CD14-positive monocyte (primary cell): ENCODE data around the gene ZC3H11A. TPM values are rescaled to one million over a fixed set of nuclear protein-coding genes. Genes with fewer than 3 reads are reported as not detected.
"Not testable (repeated sequence)": the region's sequence is repeated elsewhere in the genome, so short reads cannot be mapped to it uniquely, and the experiment has no call there.

Source experiments
- DNase-seq, 3 donors: peaks; one replicate each; pipeline ENCODE4 v3.0.0-alpha.2; 2011 to 2022
- H2AFZ ChIP-seq: 2 replicates; pipeline ENCODE4 v1.6.0; 2012; ENCODE audit warnings: mild to moderate bottlenecking, low read depth, low read length, inconsistent platforms; ENCODE audit not compliant: insufficient read depth, poor library complexity, severe bottlenecking
- H3K27ac ChIP-seq, 2 donors: 1 replicate in 1 of 2; 2 replicates in 1 of 2; pipeline ENCODE4 v1.5.1; 2012 to 2013; ENCODE audit warnings: low read length in 2 of 2, control low read depth in 1 of 2, inconsistent platforms in 1 of 2, low read depth in 1 of 2, mild to moderate bottlenecking in 1 of 2
- H3K27me3 ChIP-seq, 2 donors: one replicate each; pipeline versions ENCODE4 v1.6.0 to v1.6.1; 2011 to 2013; ENCODE audit warnings: low read length in 2 of 2; ENCODE audit not compliant: control insufficient read depth in 2 of 2, insufficient read depth in 2 of 2
- H3K36me3 ChIP-seq, 2 donors: replicated peaks in 1 of 2; 1 replicate in 1 of 2; 2 replicates in 1 of 2; pipeline versions ENCODE4 v1.5.1 to v1.6.1; 2012 to 2013; ENCODE audit warnings: low read length in 2 of 2, control low read depth in 1 of 2, inconsistent platforms in 1 of 2, mild to moderate bottlenecking in 1 of 2; ENCODE audit not compliant: insufficient read depth in 2 of 2, control insufficient read depth in 1 of 2
- H3K4me1 ChIP-seq, 2 donors: 1 replicate in 1 of 2; 2 replicates in 1 of 2; pipeline versions ENCODE4 v1.5.1 to v1.6.1; 2012 to 2013; ENCODE audit warnings: low read length in 2 of 2, control low read depth in 1 of 2, inconsistent platforms in 1 of 2, mild to moderate bottlenecking in 1 of 2, moderate library complexity in 1 of 2; ENCODE audit not compliant: insufficient read depth in 2 of 2, control insufficient read depth in 1 of 2
- H3K4me2 ChIP-seq: replicated peaks from 2 replicates; pipeline ENCODE3; 2012; ENCODE audit warnings: low read length, moderate library complexity, mild to moderate bottlenecking; ENCODE audit not compliant: poor library complexity, severe bottlenecking; ENCODE audit errors: extremely low read depth
- H3K4me3 ChIP-seq, 3 experiments: fragments of 200-600 bp in 1 of 3; sonication (generic) in 1 of 3; replicated peaks in 1 of 3; 1 replicate in 2 of 3; 2 replicates in 1 of 3; pipeline ENCODE4 v1.5.1; 2011 to 2013; ENCODE audit warnings: low read length in 3 of 3, mild to moderate bottlenecking in 3 of 3, control low read depth in 2 of 3, low read depth in 2 of 3, inconsistent platforms in 1 of 3, moderate library complexity in 1 of 3
- H3K79me2 ChIP-seq: 2 replicates; pipeline ENCODE4 v1.6.0; 2012; ENCODE audit warnings: mild to moderate bottlenecking, control low read depth, inconsistent platforms, low read length, moderate library complexity; ENCODE audit not compliant: insufficient read depth
- H3K9ac ChIP-seq: 2 replicates; pipeline ENCODE4 v1.6.0; 2017; ENCODE audit warnings: low read length, mild to moderate bottlenecking; ENCODE audit not compliant: insufficient read depth, poor library complexity, severe bottlenecking
- H3K9me3 ChIP-seq, 2 donors: replicated peaks in 1 of 2; 1 replicate in 1 of 2; 2 replicates in 1 of 2; pipeline versions ENCODE4 v1.5.1 to v1.6.1; 2012 to 2013; ENCODE audit warnings: low read length in 2 of 2, control low read depth in 1 of 2; ENCODE audit not compliant: control insufficient read depth in 1 of 2, insufficient read depth in 1 of 2
- H4K20me1 ChIP-seq: 2 replicates; pipeline ENCODE4 v1.6.0; 2012; ENCODE audit warnings: mild to moderate bottlenecking, low read length, control low read depth, moderate library complexity; ENCODE audit not compliant: insufficient read depth
- H3K27ac Mint-ChIP-seq, 7 donors: one replicate each; pipeline ENCODE4 v1.8.0; 2020; ENCODE audit warnings: mild to moderate bottlenecking in 7 of 7, mixed read lengths in 7 of 7, moderate library complexity in 6 of 7, inconsistent platforms in 2 of 7
- H3K27me3 Mint-ChIP-seq, 3 donors: one replicate each; pipeline ENCODE4 v1.8.0; 2021 to 2022; ENCODE audit warnings: low read depth in 3 of 3, mild to moderate bottlenecking in 3 of 3, mixed read lengths in 3 of 3, moderate library complexity in 3 of 3, inconsistent platforms in 1 of 3
- H3K36me3 Mint-ChIP-seq, 2 donors: one replicate each; pipeline ENCODE4 v1.8.0; 2020; ENCODE audit warnings: mixed read lengths in 2 of 2, inconsistent platforms in 1 of 2, mild to moderate bottlenecking in 1 of 2
- H3K4me1 Mint-ChIP-seq: one replicate; pipeline ENCODE4 v1.8.0; 2020; ENCODE audit warnings: mild to moderate bottlenecking, mixed read lengths
- H3K4me3 Mint-ChIP-seq, 2 donors: one replicate each; pipeline ENCODE4 v1.8.0; 2020; ENCODE audit warnings: mild to moderate bottlenecking in 2 of 2, mixed read lengths in 2 of 2, moderate library complexity in 1 of 2
- H3K9me3 Mint-ChIP-seq, 7 donors: one replicate each; pipeline ENCODE4 v1.8.0; 2020 to 2022; ENCODE audit warnings: mixed read lengths in 7 of 7, mild to moderate bottlenecking in 6 of 7, moderate library complexity in 6 of 7, inconsistent platforms in 2 of 7
- WGBS: methylation state at CpG from one replicate; pipeline ENCODE4 v1.1.5; 2013; ENCODE audit warnings: missing lambda C conversion rate; ENCODE audit not compliant: insufficient coverage; 5-methylcytosine and 5-hydroxymethylcytosine counted together
- intact Hi-C, 2 donors: fragments of 100-400 bp; cut with micrococcal nuclease; formaldehyde crosslinking; loops; one replicate each; pipeline versions ENCODE4 v1.15.0 to v1.15.1; 2023
- polyA plus RNA-seq, 3 donors: library from polyadenylated mRNA; depleted of rRNA in 1 of 3; unstranded in 2 of 3; stranded (reverse) in 1 of 3; fragments of 300-500 nt in 2 of 3; fragments of >200 nt in 1 of 3; fragmentation: Illumina TruSeq in 2 of 3; gene quantifications; 1 replicate in 2 of 3; 2 replicates in 1 of 3; pipeline ENCODE4 v1.2.3, GENCODE V29; 2012 to 2021
- TF ChIP-seq, protein P1 (sequence below): fragments of 200-600 bp; IDR thresholded peaks from one replicate; pipeline ENCODE4 v1.8.0; 2022; ENCODE audit warnings: antibody characterized with exemption, mild to moderate bottlenecking

ZC3H11A gene
- polyA plus RNA-seq, 3 donors, result 17.8 to 59.0 (median 23.2) TPM

DNA sequence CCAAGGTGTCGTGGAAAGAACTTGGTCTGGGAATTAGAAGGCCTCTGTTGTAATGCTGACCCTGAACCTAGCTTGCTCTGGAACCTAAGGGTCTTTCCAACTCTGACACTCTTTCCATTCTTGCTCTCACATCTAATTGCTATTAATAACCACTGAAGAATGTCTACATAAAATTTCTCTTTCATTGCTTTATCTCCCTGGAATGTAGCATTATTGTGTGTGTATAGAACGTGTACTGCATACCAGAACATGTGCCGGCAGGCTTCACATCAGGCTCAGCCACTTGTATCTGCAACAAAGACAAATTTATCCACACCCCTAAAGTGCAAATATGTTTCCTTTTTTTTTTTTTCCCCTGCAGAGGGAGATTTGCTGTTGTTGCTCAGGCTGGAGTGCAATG lies 44.4 kb upstream of the ZC3H11A start:
- Mint-ChIP-seq H3K27me3 (peaks cover 0 to 5% (median 0%) of the 10 kb centered on the region in 3 donors), H3K9me3 (peaks cover 0 to 4% (median 1%) of the 10 kb centered on the region in 7 donors), H3K27ac (no peak overlapping the region), H3K4me3 (no peak overlapping the region), H3K36me3 (no peaks in the 10 kb centered on the region), H3K4me1 (peaks cover 8% of the 10 kb centered on the region)
- H3K79me2 ChIP-seq, result no peaks in the 10 kb centered on the region
- no peak overlapping the region for H3K4me3 ChIP-seq
- no peak overlapping the region for H2AFZ ChIP-seq
- no peak overlapping the region for H3K27ac ChIP-seq
- WGBS, result no CpG with 5 or more reads among the region's 3 CpGs
- no peaks in the 10 kb centered on the region for H3K27me3 ChIP-seq
- no peaks in the 10 kb centered on the region for H4K20me1 ChIP-seq
- H3K36me3 ChIP-seq, result no peaks in the 10 kb centered on the region
- no peak overlapping the region for H3K4me2 ChIP-seq
- TF ChIP-seq, protein P1, sequence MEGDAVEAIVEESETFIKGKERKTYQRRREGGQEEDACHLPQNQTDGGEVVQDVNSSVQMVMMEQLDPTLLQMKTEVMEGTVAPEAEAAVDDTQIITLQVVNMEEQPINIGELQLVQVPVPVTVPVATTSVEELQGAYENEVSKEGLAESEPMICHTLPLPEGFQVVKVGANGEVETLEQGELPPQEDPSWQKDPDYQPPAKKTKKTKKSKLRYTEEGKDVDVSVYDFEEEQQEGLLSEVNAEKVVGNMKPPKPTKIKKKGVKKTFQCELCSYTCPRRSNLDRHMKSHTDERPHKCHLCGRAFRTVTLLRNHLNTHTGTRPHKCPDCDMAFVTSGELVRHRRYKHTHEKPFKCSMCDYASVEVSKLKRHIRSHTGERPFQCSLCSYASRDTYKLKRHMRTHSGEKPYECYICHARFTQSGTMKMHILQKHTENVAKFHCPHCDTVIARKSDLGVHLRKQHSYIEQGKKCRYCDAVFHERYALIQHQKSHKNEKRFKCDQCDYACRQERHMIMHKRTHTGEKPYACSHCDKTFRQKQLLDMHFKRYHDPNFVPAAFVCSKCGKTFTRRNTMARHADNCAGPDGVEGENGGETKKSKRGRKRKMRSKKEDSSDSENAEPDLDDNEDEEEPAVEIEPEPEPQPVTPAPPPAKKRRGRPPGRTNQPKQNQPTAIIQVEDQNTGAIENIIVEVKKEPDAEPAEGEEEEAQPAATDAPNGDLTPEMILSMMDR, result no peak
- no peak overlapping the region for H3K9ac ChIP-seq
- H3K9me3 ChIP-seq, result no peaks in the 10 kb centered on the region
- intact Hi-C loops, result loop anchor here in 1 of 2 donors (10.0 kb wide), 1 partner anchor 56 kb away; no protein-coding TSS in a partner anchor
- no peak for DNase-seq
- H3K4me1 ChIP-seq, result no peaks in the 10 kb centered on the region

DNA sequence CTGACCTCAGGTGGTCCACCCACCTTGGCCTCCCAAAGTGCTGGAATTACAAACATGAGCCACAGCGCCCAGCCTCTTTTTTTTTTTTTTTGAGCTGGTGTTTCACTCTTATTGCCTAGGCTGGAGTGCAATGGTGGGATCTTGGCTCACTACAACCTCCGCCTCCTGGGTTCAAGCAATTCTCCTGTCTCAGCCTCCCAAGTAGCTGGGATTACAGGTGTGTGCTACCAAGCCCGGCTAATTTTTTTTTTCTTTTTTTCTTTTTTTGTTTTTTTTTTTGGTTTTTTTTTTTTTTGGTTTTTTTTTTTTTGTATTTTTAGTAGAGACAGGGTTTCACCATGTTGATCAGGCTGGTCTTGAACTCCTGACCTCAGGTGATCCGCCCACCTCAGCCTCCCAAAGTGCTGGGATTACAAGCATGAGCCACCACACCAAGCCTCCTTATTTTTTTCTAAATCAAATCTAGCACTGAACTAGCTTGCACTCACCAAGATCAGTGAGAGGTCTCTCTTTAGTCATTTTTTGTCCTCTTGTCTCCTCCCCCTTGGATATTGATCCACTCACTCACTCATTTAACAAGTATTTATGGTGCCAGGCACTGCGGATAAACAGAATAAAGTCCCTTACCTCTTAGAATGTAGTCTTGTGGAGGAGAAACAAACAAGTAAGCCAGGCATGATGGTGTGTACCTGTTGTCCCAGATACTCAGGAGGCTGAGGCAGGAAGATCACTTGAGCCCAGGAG lies 43.6 kb upstream of the ZC3H11A start:
- H3K27me3 ChIP-seq, H3K9me3 Mint-ChIP-seq, H3K79me2 ChIP-seq, H3K36me3 Mint-ChIP-seq, H3K4me3 Mint-ChIP-seq, H3K27ac ChIP-seq, H4K20me1 ChIP-seq, H3K27me3 Mint-ChIP-seq, H3K4me3 ChIP-seq, H3K27ac Mint-ChIP-seq, H2AFZ ChIP-seq, H3K9me3 ChIP-seq, H3K4me1 ChIP-seq, H3K4me2 ChIP-seq, H3K36me3 ChIP-seq, DNase-seq, H3K4me1 Mint-ChIP-seq, H3K9ac ChIP-seq: not testable (repeated sequence)
- no CpG with 5 or more reads among the region's 5 CpGs for WGBS
- intact Hi-C loops, result loop anchor here in 1 of 2 donors (10.0 kb wide), 1 partner anchor 57 kb away; no protein-coding TSS in a partner anchor
